HFF-Myc (cell line): Measurements from ENCODE around the gene C9orf50.
A peak's percentile ranks its signal among the peaks of the same experiment; 100 is the strongest.

Experiments
- DNase-seq: peaks from one replicate; pipeline ENCODE4 v3.0.0-alpha.2; 2011; ENCODE audit warnings: low read depth; ENCODE audit errors: extremely low read depth
- H3K4me3 ChIP-seq: replicated peaks from 2 replicates; pipeline ENCODE4 v1.5.1; 2011; ENCODE audit warnings: low read depth, mild to moderate bottlenecking, control low read depth, low read length
- CTCF ChIP-seq: IDR thresholded peaks from 2 replicates; pipeline ENCODE4 v1.5.1; 2012; ENCODE audit warnings: mild to moderate bottlenecking, low read depth, low read length, control low read depth; ENCODE audit errors: missing control alignments

C9orf50 gene

GRCh38 chr9:129641750-129642585 is 21.1 kb upstream of the C9orf50 start, which contains the start of gene ASB6:
TSS of gene ASB6 (minus strand) at chr9:129642151. CDS start at chr9:129641999, 152 bp downstream.
- peak; percentile 92 for TF ChIP-seq CTCF
- peak; percentile 89 for DNase-seq
- peak within 1 kb of the TSS; percentile 95 for H3K4me3 ChIP-seq

GRCh38 chr9:129640871-129641749 is 20.2 kb upstream of the C9orf50 start:
- DNase-seq, result no peak
- peak overlapping the region; percentile 95 for H3K4me3 ChIP-seq
- no peak for TF ChIP-seq CTCF

- DNase-seq, result no peak
These were observed 19.4 kb upstream of the C9orf50 start for GRCh38 chr9:129640086-129640870.

GRCh38 chr9:129639756-129640085 is 18.8 kb upstream of the C9orf50 start:
- peak overlapping the region; percentile 95; the same call in 1 of the 2 replicates for H3K4me3 ChIP-seq
- no peak for TF ChIP-seq CTCF

More at GRCh38 chr9:129640086-129640870, 19.4 kb upstream of the C9orf50 start:
- no peak for TF ChIP-seq CTCF
- peak overlapping the region; percentile 95 for H3K4me3 ChIP-seq

GRCh38 chr9:129639034-129639630 is 18.2 kb upstream of the C9orf50 start:
- H3K4me3 ChIP-seq, result no peak overlapping the region
- no peak for TF ChIP-seq CTCF
- no peak for DNase-seq

More at GRCh38 chr9:129639756-129640085, 18.8 kb upstream of the C9orf50 start:
- DNase-seq, result no peak
